Measurements from ENCODE around the gene MARCHF4.

MARCHF4 gene

DNA sequence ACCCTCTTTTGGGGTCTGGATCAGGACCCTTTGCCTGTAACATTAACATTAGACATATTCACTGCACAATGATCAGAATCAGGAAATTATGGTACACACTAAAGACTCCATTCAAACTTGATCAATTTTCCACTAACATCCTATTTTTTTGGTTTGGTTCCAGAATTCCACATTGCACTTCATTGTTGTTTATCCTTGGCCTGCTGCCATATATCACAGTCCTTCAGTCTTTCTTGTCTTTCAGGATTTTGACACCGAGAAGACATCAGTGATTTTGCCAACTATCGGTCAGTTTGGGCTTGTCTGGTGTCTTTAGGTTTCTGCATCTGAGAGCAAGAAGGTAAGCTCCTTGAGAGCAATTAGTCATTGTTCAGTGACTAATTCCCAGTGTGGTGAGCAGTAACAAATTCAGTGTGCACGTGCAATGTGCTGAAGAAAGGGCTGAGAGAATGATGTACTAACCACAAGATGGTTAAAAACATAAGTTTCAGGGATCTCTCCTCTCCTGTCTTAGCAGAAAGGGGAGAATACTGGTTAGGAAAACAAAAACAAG, 23.5 kb downstream of the MARCHF4 start:
- no peaks in the 10 kb centered on the region for H3K36me3 ChIP-seq (replicated peaks; ENCODE audit: insufficient read depth, low read length)
- H4K20me1 ChIP-seq (ENCODE audit: insufficient read depth, low read length) = no peaks in the 10 kb centered on the region
- H2AFZ ChIP-seq (ENCODE audit: low read length) = no peak overlapping the region
- H3K79me2 ChIP-seq (ENCODE audit: low read length) = no peaks in the 10 kb centered on the region
- H3K27me3 ChIP-seq (replicated peaks; ENCODE audit: insufficient read depth, low read length) = no peaks in the 10 kb centered on the region
- TF ChIP-seq CTCF (IDR thresholded peaks at IDR 0.05; ENCODE audit: low read length) (no peak), EZH2 (optimal IDR thresholded peaks at IDR 0.05; ENCODE audit: low read depth, low read length) (no peak), EZH2phosphoT487 (IDR thresholded peaks at IDR 0.05; ENCODE audit: low read length) (no peak)
- no peak overlapping the region for H3K9ac ChIP-seq (ENCODE audit: low read length)
- no peaks in the 10 kb centered on the region for H3K9me2 ChIP-seq (replicated peaks; ENCODE audit: insufficient read depth, low read length)
- H3F3A ChIP-seq (ENCODE audit: insufficient read depth, low read length) = no peaks in the 10 kb centered on the region
- no peaks in the 10 kb centered on the region for H3K9me3 ChIP-seq (replicated peaks; ENCODE audit: insufficient read depth, low read length)
- no peaks in the 10 kb centered on the region for H3K4me1 ChIP-seq (ENCODE audit: low read length)
- no peak overlapping the region for H3K27ac ChIP-seq (ENCODE audit: low read length)
- no peak for DNase-seq
- H3K4me2 ChIP-seq (ENCODE audit: low read depth, low read length) = no peak overlapping the region
- no peak overlapping the region for H3K4me3 ChIP-seq (ENCODE audit: low read length)

DNA sequence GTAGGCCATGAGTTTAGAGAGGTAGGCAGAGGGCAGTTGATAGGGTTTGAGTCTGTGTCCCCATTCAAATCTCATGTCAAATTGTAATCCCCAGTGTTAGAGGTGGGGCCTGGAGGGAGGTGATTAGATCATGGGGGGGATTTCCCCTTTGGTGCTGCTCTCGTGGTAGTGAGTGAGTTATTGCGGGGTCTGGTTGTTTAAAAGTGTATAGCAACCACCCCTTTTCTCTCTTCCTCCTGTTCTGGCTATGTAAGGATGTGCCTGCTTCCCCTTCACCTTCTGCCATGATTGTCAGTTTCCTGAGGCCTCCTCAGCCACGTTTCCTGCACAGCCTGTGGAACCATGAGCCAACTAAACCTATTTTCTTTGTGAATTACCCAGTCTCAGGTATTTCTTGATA, 25.5 kb downstream of the MARCHF4 start:
- H3K79me2 ChIP-seq (ENCODE audit: low read length) = no peaks in the 10 kb centered on the region
- no peak overlapping the region for H3K9ac ChIP-seq (ENCODE audit: low read length)
- no peaks in the 10 kb centered on the region for H4K20me1 ChIP-seq (ENCODE audit: insufficient read depth, low read length)
- H3F3A ChIP-seq (ENCODE audit: insufficient read depth, low read length) = no peaks in the 10 kb centered on the region
- H3K27me3 ChIP-seq (replicated peaks; ENCODE audit: insufficient read depth, low read length) = no peaks in the 10 kb centered on the region
- H3K27ac ChIP-seq (ENCODE audit: low read length) = no peak overlapping the region
- no peaks in the 10 kb centered on the region for H3K9me2 ChIP-seq (replicated peaks; ENCODE audit: insufficient read depth, low read length)
- no peak overlapping the region for H3K4me3 ChIP-seq (ENCODE audit: low read length)
- no peaks in the 10 kb centered on the region for H3K36me3 ChIP-seq (replicated peaks; ENCODE audit: insufficient read depth, low read length)
- H2AFZ ChIP-seq (ENCODE audit: low read length) = no peak overlapping the region
- DNase-seq = no peak
- no peaks in the 10 kb centered on the region for H3K4me1 ChIP-seq (ENCODE audit: low read length)
- H3K9me3 ChIP-seq (replicated peaks; ENCODE audit: insufficient read depth, low read length) = no peaks in the 10 kb centered on the region
- no peak overlapping the region for H3K4me2 ChIP-seq (ENCODE audit: low read depth, low read length)
- TF ChIP-seq CTCF (IDR thresholded peaks at IDR 0.05; ENCODE audit: low read length) (no peak), EZH2 (optimal IDR thresholded peaks at IDR 0.05; ENCODE audit: low read depth, low read length) (no peak), EZH2phosphoT487 (IDR thresholded peaks at IDR 0.05; ENCODE audit: low read length) (no peak)

GRCh38 chr2:216345846-216346245, 26.4 kb downstream of the MARCHF4 start:
- TF ChIP-seq EZH2 (optimal IDR thresholded peaks at IDR 0.05; ENCODE audit: low read depth, low read length) (no peak), EZH2phosphoT487 (IDR thresholded peaks at IDR 0.05; ENCODE audit: low read length) (no peak), CTCF (IDR thresholded peaks at IDR 0.05; ENCODE audit: low read length) (no peak)
- H3K27ac ChIP-seq (ENCODE audit: low read length) = no peak overlapping the region
- no peaks in the 10 kb centered on the region for H3F3A ChIP-seq (ENCODE audit: insufficient read depth, low read length)
- no peaks in the 10 kb centered on the region for H3K9me3 ChIP-seq (replicated peaks; ENCODE audit: insufficient read depth, low read length)
- no peak overlapping the region for H3K4me3 ChIP-seq (ENCODE audit: low read length)
- H3K4me1 ChIP-seq (ENCODE audit: low read length) = no peaks in the 10 kb centered on the region
- no peaks in the 10 kb centered on the region for H3K79me2 ChIP-seq (ENCODE audit: low read length)
- H3K9ac ChIP-seq (ENCODE audit: low read length) = no peak overlapping the region
- H4K20me1 ChIP-seq (ENCODE audit: insufficient read depth, low read length) = no peaks in the 10 kb centered on the region
- no peaks in the 10 kb centered on the region for H3K36me3 ChIP-seq (replicated peaks; ENCODE audit: insufficient read depth, low read length)
- no peaks in the 10 kb centered on the region for H3K27me3 ChIP-seq (replicated peaks; ENCODE audit: insufficient read depth, low read length)
- no peaks in the 10 kb centered on the region for H3K9me2 ChIP-seq (replicated peaks; ENCODE audit: insufficient read depth, low read length)
- no peak overlapping the region for H3K4me2 ChIP-seq (ENCODE audit: low read depth, low read length)
- no peak overlapping the region for H2AFZ ChIP-seq (ENCODE audit: low read length)
- DNase-seq = no peak
